AG20443 (cell line): ENCODE results near the gene MAML3.
A peak's percentile ranks its signal among the peaks of the same experiment; 100 is the strongest.

Source experiments
- DNase-seq: peaks from one replicate; pipeline ENCODE4 v3.0.0; 2012; ENCODE audit warnings: low spot score, mixed read lengths

Gene MAML3

GRCh38 chr4:140071806-140072205 lies 82.2 kb downstream of the MAML3 start:
- DNase-seq = peak; percentile 84

GRCh38 chr4:140070973-140071372 lies 83.0 kb downstream of the MAML3 start:
- DNase-seq = no peak

- no peak for DNase-seq
These were observed 83.6 kb downstream of the MAML3 start for GRCh38 chr4:140070366-140070765.

- DNase-seq = peak; percentile 32
These were observed 84.9 kb downstream of the MAML3 start for GRCh38 chr4:140069066-140069465.

DNA sequence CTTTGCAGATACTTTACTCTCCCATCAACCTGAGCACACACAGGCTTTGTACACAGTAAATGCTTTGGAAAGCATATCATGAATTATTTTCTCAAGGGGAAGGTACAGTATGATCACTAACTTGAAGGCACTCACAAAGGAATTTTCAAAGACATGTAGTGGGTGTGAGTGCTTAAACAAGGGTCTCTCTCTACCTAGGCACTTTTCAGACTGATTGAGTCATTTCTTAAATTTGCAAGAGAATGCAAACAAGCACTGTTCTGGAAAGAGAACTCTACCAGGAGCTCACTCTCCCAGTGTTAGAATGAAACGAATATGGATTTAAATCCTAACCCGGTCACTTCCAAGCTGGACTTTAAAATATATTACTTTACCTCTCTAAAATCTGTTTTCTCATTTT lies 85.7 kb downstream of the MAML3 start:
- DNase-seq = no peak

DNA sequence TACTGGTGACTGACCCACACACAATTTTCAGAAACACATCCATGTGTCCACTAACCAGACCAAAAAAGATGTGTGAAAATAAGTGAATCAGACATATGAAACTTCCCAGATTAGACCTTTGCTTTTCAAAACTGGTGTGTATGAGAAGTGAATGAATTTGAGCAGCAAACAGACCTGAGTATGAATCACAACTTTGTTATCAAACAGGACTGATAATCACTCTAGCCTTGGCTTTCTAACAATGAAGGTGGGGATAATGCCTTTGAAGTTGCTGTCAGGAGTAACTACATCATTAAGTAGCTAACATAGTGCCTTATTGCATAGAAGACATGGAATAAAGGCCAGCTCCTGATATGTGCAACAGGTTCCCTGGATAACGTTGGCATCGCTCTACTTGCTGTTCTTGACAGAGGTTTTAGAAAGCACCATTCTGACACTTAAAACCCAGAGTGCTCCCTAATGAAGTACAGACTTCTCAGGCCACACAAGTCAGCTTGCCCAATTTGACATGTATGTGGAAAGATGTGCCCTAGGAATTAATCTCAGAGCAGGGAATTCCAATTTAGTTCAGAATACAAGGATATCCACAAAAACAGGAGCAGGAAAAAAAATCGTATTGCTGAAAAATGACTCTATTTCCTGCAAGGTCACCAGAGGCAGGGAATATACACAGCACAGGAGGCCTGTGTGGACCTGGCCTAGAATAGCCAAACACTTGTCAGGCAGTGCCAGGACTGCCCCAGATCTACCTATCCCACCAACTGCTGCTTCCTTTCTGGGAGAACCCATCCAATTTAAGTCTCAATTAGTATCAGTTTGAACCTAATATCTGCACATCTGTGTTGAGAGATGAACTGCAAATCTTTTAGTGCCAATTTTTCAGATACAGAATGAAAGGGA lies 87.7 kb downstream of the MAML3 start:
- DNase-seq = no peak

DNA sequence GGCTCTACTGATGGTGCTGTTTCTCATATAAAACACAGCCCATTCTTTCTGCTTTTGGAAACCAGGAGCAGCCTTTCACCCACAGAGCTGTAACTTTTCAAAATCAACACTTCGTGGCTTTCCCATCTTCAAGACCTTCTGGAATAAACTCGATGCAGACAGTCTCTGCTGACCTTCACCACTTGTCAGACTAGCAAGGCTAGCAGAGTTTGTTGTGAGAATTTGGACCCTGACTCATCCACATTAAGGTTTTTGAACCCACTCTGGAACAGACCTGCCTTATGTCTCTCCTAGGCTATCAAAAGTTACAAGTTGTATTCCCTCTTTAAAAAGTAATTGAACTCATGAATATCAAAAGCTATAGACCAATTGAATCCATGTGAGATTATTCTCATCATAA lies 88.6 kb downstream of the MAML3 start:
- DNase-seq = no peak

- no peak for DNase-seq
These were observed 92.2 kb downstream of the MAML3 start for GRCh38 chr4:140061659-140062289.

- no peak for DNase-seq
These were observed 92.8 kb downstream of the MAML3 start for GRCh38 chr4:140061194-140061593.

DNA sequence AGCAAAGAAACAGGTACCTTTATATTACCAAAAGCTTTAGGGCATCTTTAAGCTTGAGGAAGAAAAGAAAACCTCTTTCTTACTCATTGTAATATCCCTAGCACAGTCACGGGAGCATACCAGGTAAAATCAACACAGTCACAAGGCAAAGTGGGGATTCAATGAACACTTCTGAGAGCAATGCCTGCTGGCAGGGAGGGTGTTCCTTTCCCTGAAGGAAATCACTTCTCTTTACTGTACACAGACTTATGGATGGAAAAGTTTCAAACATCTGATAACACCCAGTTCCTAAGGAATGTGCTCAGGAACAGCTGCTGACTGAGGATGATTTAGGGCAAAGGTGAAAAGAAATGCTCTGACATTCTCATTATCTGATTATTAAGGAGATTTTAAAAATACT lies 94.8 kb downstream of the MAML3 start:
- DNase-seq = no peak

DNA sequence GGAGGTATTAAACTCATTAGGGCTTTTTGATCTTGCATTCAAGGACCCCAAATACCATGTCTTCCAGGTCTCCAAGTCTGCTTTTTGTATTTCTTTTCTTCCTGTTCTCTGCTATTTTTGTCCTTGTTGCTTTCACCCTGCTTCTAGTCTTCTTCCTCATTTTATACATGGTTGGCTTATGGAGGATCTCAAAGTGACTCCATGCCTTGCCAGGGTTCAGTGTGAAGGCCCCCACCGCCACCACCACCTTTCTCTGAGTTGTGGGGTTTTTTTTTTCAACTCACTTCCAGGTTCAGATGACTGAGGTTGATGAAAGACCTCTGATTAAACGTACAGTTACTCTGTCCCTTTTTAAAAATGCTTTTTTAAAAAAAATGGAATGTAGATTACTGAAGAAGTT lies 96.3 kb downstream of the MAML3 start:
- no peak for DNase-seq

DNA sequence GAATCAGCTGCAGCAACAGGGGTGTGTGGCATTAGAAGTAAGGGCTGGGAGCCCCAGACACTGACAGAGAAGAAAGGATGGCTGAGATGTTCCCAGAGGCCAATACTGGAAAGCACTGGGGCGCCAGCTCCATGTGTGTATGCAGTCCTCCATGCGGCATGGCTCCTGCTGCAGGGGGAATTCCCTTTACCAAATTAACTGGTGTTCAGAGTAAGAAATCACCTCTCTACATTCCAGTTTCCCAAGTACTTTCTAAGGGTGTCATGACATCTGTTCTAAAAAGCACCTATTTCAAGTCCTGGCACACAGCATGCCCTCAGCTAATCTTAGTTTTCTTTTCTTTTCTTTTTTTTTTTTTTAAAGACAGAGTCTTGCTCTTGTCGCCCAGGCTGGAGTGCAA lies 98.0 kb downstream of the MAML3 start:
- DNase-seq = no peak

DNA sequence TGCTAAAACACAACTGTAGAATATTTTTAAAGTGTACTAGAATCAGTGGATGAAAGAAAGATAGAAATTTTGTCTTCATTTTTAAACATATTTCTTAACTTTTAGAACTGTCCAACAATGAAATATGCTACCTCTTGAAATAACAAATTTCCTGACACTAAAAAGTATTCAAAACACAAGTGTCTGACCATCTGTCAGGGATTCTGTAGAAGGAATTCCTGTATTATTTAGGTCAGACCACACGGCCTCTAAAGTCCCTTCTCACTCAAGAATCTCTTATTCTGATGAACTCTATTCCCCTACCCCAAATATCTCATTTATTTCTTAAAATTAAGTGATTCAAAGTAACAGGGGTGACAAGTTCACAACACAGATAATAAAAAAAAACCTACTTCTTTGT lies 99.1 kb downstream of the MAML3 start:
- DNase-seq = no peak

- no peak for DNase-seq
These were observed 100.8 kb downstream of the MAML3 start for GRCh38 chr4:140053185-140053584.

DNA sequence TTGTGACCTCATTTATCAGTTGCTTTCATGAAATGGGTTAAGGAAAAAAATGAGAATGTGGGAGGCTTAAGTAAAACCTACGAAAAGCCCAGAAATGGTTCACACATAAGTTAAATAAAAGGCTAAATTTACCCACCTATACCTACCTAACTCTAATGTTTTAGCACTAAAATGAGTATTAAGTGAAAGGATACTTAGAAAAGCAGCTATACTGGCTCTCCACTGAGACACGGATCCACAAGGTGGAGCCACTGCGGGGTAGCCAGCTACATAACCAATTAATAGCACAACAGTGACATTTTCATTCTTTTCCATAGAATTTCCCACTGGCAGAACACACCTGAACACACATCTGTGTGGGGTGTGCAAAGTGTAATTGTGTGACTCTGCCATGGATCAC lies 101.9 kb downstream of the MAML3 start:
- DNase-seq = peak; percentile 68

- DNase-seq = peak; percentile 44
These were observed 103.9 kb downstream of the MAML3 start for GRCh38 chr4:140049849-140050637.

GRCh38 chr4:140049024-140049848 lies 104.7 kb downstream of the MAML3 start:
- peak; percentile 29 for DNase-seq

GRCh38 chr4:140048419-140048995 lies 105.5 kb downstream of the MAML3 start:
- no peak for DNase-seq

GRCh38 chr4:140047786-140048185 lies 106.2 kb downstream of the MAML3 start:
- no peak for DNase-seq

GRCh38 chr4:140047017-140047640 lies 106.9 kb downstream of the MAML3 start:
- no peak for DNase-seq

DNA sequence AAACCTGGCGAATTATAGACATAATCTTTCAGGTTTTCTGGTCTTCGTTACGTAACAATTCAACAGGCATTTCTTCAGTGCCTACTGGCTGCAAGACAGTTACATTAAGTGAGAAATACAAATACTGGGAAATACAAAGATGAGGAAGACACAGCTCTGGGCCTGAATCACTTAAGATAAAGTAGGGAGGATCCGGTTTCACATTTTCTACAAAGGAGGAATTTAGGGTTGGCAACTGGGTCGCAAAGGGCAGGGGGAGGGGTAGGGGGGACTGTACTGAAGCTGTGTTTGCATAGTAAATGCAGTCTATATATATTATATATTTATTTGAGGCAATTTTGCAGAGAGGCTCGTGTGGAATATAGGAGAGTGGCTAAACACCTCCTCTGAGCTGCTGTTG lies 107.4 kb downstream of the MAML3 start:
- DNase-seq = no peak
